Motor neuron (in vitro differentiated cells): Measurements from ENCODE around the gene RHBDL3. TPM values are rescaled to one million over a fixed set of nuclear protein-coding genes. Genes with fewer than 3 reads are reported as not detected.

Experiments
- ATAC-seq, 8 experiments: fragments of 200-7000 bp; cut with Tn5 transposase; replicated peaks in 6 of 8; 2 replicates each; pipeline ENCODE4 v1.8.0; 2021; ENCODE audit warnings: mild to moderate bottlenecking in 8 of 8, moderate library complexity in 8 of 8
- H3K27ac ChIP-seq, 2 donors: fragments of 250-450 bp; sonication (Bioruptor Pico); 2 replicates each; pipeline ENCODE4 v1.9.0; 2021; ENCODE audit warnings: antibody characterized with exemption in 2 of 2, mild to moderate bottlenecking in 2 of 2, moderate library complexity in 1 of 2
- H3K4me1 ChIP-seq, 2 donors: fragments of 250-450 bp; sonication (Bioruptor Pico); replicated peaks in 1 of 2; 2 replicates each; pipeline ENCODE4 v1.6.1; 2021; ENCODE audit warnings: antibody characterized with exemption in 2 of 2, mild to moderate bottlenecking in 2 of 2, moderate library complexity in 1 of 2
- H3K4me3 ChIP-seq, 5 donors: fragments of 250-450 bp; sonication (Bioruptor Pico); 2 replicates each; pipeline ENCODE4 v1.9.0; 2021; ENCODE audit warnings: antibody characterized with exemption in 5 of 5, mild to moderate bottlenecking in 5 of 5, moderate library complexity in 4 of 5
- WGBS, 10 experiments: fragments of 450-650 bp; shearing (Covaris generic); methylation state at CpG; one replicate each; pipeline ENCODE4 v1.0.0; 2022; 5-methylcytosine and 5-hydroxymethylcytosine counted together
- in situ Hi-C, 9 experiments: fragments of 400-800 bp; cut with MboI; loops; one replicate each; pipeline ENCODE4 v1.15.0; 2021; ENCODE audit warnings: low sequenced_read_pairs in 9 of 9, low pct_unique_long_range_greater_than_20kb in 2 of 9; ENCODE audit not compliant: unreplicated experiment in 9 of 9
- total RNA-seq, 8 experiments: library from RNA; unstranded; fragments of 300-600 nt; gene quantifications; 2 replicates each; pipeline versions ENCODE4 v1.2.3 to v1.2.4, GENCODE V29; 2022

RHBDL3 gene
- total RNA-seq, 8 experiments from 2014 or later: 3.2 to 142 (median 19.9) TPM

DNA sequence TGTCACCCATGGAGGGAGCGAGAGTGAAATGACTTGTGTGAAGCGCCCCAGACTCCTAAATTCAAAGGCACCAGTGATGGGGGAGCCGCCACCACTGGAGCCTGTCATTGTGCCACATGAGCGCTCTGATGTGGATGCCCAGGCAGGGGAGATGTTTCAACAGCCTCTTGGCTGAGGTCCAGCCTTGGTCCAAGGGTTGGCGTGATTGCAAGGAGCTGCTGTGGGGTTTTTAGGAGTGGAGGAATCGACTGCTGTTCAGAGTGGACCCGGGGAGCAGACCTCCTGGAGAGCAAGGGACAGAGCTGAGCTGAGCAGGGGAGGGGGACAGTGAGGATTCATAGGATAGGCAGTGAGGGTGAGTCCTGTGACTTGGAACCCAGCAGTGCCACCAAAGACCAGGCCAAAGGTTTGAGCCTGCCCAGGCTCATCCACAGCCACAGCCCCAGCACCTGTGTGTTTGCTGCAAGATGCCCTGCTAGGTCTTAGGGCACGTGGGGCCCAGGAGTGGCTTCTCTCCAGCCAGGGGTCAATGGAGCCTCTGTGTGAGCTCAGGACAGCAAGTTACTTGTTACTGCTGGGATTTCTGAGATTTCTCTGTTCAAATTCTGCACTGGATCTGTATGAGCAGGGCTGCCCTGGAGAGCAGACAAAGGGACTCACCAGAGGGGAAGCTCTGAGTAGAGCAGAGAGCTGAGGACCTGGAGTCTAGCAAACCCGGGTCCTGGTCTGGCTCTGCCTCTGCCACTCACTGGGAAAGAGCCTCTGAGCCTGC is 20.3 kb downstream of the RHBDL3 start:
- Histone ChIP-seq H3K27ac (peak overlapping the region in 1 of 2 donors; percentile 55), H3K4me3 (no peak overlapping the region), H3K4me1 (peaks cover 44 to 47% of the 10 kb centered on the region in 2 donors)
- in situ Hi-C loops: no loop called here
- ATAC-seq: peak in 1 of 8 experiments; percentile 27
- 40 to 100% (median 68%) methylated on average over 1 to 5 of the region's 9 CpGs; no CpG with 5 or more reads in 5 of the 10 experiments for WGBS, 10 experiments

DNA sequence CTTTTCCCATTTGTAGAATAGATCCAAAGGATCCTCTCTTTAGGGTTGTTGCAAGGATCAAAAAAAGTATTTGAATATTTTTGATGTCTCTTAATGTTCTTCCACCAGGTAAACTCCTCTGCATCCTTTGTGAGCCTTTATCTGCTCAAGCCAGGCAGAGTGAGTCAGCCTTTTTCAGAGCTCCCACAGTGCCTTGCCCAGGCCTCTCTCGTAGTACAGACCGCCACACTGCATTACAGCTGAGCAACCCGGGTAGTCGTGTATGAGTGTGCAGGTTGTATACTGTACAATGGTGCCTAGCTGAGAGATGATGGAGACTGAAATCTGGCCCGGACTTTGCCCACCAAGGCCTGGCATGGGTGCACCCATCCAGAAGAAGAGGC is 20.9 kb downstream of the RHBDL3 start:
- no peak overlapping the region for H3K27ac ChIP-seq
- H3K4me3 ChIP-seq: no peak overlapping the region
- peak in 5 of 8 experiments; percentile 17 to 64 (median 42) for ATAC-seq
- in situ Hi-C loops: no loop called here
- WGBS, 10 experiments: 84 to 100% (median 93%) methylated on average over 1 to 4 of the region's 5 CpGs; no CpG with 5 or more reads in 7 of the 10 experiments
- peaks cover 41 to 42% of the 10 kb centered on the region in 2 donors for H3K4me1 ChIP-seq

DNA sequence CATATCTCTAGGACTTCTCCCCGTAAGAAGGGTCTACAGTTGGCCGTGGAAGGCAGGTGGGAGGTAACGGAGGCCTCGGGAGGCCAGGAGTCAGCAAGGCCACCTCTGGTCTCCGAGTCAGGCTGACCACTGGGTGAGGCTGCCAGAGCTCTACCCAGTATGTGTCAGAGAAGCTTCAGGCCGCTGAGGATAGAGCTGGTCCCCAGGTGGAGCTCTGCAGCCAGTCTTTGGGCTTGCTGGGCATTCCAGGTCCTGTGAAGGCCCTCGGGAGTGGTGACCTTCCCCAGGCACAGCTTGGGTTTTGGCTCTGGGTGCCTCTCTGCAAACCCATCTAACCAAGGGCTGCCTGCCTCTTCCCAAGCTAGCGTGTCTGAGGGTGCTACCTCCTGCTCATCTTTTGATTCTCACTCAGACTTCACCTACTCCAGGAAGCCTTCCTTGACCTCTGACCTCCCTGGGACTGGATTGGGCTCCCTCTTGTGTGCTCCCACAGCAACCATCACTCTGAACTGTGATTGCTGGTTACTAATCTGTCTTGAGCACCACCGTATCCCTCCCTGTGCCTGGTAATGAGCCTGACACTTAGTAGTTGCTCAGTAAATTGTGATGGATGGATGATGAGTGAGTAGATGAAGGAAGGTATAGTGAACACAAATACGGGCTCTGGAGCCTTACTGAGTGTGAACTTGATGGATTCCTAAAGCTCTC is 22.3 kb downstream of the RHBDL3 start:
- H3K27ac ChIP-seq: no peak overlapping the region
- ATAC-seq: peak in 1 of 8 experiments; percentile 11
- peaks cover 36 to 38% of the 10 kb centered on the region in 2 donors for H3K4me1 ChIP-seq
- in situ Hi-C loops: no loop called here
- WGBS, 10 experiments: 80 to 100% (median 100%) methylated on average over 1 to 5 of the region's 10 CpGs; no CpG with 5 or more reads in 5 of the 10 experiments
- H3K4me3 ChIP-seq: no peak overlapping the region

DNA sequence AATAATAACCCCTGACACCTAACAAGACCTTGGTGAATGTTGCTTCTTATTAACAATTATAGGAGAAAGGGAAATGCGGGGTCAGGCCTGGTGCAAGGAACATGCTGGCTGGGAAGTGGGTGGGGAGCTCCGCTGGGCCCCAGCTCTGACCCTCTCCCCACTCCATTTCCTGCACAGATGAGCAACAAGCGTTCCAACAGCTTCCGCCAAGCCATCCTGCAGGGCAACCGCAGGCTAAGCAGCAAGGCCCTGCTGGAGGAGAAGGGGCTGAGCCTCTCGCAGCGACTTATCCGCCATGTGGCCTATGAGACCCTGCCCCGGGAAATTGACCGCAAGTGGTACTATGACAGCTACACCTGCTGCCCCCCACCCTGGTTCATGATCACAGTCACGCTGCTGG is 23.0 kb downstream of the RHBDL3 start:
- WGBS, 10 experiments: 80 to 100% (median 96%) methylated on average over 1 to 2 of the region's 11 CpGs; no CpG with 5 or more reads in 6 of the 10 experiments
- in situ Hi-C loops: no loop called here
- ATAC-seq: peak in 3 of 8 experiments; percentile 12 to 37 (median 20)
- Histone ChIP-seq H3K4me3 (no peak overlapping the region), H3K4me1 (peaks cover 34 to 36% of the 10 kb centered on the region in 2 donors), H3K27ac (peak overlapping the region in 1 of 2 donors; percentile 8)

DNA sequence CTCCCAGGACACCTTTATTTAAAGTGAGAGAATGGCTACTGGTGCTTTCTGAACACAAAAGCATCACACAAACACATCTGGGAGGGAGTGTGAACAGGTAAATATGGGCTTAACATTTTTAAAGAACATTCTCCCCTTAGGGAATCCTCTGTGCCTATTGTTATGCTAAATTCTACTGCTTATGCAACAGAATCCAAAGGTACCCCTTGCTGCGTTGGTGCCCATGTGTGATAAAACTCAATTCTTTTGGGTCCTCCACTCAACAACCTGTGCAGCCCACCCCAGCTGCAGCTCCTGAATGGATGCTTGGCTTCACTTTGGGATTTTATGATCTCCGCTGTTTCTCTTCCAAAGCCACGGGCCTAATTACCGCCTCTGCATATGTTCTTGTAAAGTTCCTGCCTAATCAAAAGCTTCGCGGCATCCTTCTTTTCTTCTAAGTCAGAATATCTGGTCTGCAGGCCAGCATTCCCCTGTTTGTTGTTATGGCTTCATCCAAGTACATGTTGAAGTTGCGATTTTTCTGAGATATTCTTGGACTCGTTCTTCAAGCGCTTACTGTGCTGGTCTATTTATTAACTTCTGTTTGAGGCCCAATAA is 23.9 kb downstream of the RHBDL3 start:
- no peak overlapping the region for H3K27ac ChIP-seq
- 53 to 100% (median 61%) methylated on average over 1 to 9 of the region's 9 CpGs; no CpG with 5 or more reads in 3 of the 10 experiments for WGBS, 10 experiments
- in situ Hi-C loops: no loop called here
- no peak overlapping the region for H3K4me3 ChIP-seq
- no peak for ATAC-seq
- peaks cover 28 to 33% of the 10 kb centered on the region in 2 donors for H3K4me1 ChIP-seq

DNA sequence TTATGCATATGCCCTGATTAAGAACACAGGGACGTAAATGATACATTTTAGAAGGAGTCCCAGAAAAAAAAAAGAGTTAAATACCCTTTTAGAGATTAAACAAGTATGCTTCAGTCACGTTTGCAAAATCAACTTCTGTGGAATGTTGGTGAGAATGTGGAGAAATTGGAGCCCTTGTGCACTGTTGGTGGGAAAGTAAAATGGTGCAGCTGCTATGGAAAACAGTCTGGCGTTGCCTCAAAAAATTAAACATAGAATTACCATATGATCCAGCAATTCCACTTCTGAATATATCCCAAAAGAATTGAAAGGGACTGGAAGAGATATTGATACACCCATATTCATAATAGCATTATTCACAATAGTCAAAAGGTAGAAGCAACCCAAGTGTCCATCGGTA is 26.5 kb downstream of the RHBDL3 start:
- Histone ChIP-seq H3K27ac (no peak overlapping the region), H3K4me1 (peaks cover 21 to 33% of the 10 kb centered on the region in 2 donors), H3K4me3 (no peak overlapping the region)
- WGBS, 10 experiments: 29 to 100% (median 84%) methylated on average over 1 to 4 of the region's 4 CpGs; no CpG with 5 or more reads in 1 of the 10 experiments
- in situ Hi-C loops: no loop called here
- no peak for ATAC-seq

DNA sequence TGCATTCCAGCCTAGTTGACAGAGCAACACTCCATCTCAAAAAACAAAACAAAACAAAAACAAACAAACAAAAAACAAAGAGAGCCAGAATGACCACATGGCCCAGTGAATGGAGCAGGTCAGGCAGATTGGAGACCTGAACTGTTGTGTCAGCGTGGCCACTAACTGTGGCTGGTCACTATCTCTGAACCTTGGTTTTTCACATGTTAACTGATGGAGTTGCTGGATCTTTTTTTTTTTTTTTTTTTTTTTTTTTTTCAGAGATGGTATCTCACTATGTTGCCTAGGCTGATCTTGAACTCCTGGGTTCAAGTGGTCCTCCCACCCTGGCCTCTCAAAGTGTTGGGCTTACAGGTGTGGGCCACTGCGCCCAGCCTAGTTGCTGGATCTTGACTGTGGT is 31.8 kb downstream of the RHBDL3 start:
- Histone ChIP-seq H3K4me1 (peaks cover 38 to 51% of the 10 kb centered on the region in 2 donors), H3K4me3 (no peak overlapping the region), H3K27ac (peak overlapping the region in 1 of 2 donors; percentile 41)
- ATAC-seq: no peak
- in situ Hi-C loops: no loop called here
- WGBS, 10 experiments: 60 to 100% (median 100%) methylated on average over 1 to 2 of the region's 2 CpGs; no CpG with 5 or more reads in 1 of the 10 experiments

DNA sequence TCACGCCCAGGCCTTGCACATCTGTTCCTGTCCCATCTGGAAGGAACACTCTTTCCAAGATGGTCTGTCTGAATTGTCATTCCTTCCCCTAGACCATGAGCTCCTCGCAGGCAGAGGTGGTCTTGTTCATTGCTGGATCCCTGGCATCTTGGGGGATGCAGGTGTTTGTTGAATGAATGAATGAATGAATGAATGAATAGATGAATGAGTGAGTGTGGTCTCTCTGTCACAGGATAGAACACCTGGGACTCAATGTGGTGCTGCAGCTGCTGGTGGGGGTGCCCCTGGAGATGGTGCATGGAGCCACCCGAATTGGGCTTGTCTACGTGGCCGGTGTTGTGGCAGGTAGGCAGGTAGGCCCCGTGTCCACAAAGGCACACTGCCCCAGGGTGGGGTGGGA is 32.2 kb downstream of the RHBDL3 start:
- Histone ChIP-seq H3K4me1 (peaks cover 42 to 51% of the 10 kb centered on the region in 2 donors), H3K27ac (peak overlapping the region; percentile 54 to 67), H3K4me3 (no peak overlapping the region)
- ATAC-seq: no peak
- WGBS, 10 experiments: 14 to 100% methylated on average over 1 of the region's 6 CpGs; no CpG with 5 or more reads in 8 of the 10 experiments
- in situ Hi-C loops: no loop called here

DNA sequence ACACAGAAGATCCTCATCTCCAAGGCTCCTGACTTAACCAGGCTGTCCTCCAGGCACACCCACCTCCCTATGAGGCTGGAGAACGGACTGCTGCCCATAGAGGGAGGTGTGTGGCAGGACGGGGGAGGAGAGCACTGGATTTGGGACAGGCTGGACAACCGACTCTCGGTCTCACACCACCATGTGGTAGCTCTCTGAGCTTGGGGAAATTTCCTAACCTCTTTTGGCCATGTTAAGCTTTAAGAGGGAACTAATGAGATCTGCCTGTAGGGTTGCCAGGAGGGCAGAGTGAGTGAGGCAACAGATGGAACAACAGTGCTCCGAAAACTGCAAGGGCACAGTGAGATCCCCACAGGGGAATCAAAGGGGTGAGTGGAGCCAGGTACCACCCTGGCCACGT is 32.7 kb downstream of the RHBDL3 start:
- Histone ChIP-seq H3K27ac (peak overlapping the region; percentile 54 to 67), H3K4me1 (peaks cover 45 to 55% of the 10 kb centered on the region in 2 donors), H3K4me3 (no peak overlapping the region)
- ATAC-seq: peak in 3 of 8 experiments; percentile 25 to 43 (median 39)
- WGBS, 10 experiments: 29 to 90% (median 84%) methylated on average over 1 to 4 of the region's 6 CpGs; no CpG with 5 or more reads in 6 of the 10 experiments
- in situ Hi-C loops: no loop called here

DNA sequence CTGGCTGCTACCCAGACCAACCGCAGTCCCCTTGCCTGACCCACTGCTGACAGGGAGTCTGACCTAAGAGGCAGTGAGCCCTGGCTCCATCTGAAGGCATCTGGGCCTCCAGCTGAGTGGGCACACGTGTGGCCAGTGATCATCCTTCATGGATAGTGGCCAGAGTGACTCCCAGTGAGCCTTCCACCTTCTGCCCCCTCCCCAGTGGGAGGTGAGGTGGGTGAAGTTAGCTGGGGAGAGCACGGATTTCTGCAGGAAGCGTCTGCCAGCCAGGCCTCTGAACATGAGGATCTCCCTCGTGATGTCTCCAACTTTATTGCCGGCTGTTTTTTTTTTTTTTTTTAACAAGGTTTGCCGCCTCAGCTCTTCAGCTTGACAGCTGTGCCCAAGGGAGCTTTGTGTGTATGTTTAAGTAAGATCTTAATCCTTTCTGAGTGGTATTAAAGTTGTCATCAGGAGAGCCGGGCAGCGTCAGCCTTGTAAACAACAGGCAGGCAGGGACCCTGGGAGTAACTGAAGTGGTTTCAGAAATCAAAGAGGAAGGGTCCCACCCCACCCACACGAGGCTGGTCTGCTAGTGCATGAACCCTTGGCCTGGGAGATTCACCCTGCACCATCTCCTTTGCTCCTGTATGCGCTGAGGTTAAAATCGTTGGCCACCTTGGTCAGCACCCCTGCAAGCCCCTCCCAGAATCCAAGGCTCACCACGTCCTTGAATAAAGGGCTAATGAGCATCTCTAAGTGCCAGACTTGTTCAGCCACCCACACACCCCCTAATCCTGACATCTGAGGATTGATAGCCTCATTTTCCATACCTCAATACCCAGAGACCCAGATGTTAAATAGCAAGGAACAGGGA is 33.3 kb downstream of the RHBDL3 start:
- ATAC-seq: peak in 6 of 8 experiments; percentile 12 to 63 (median 36)
- WGBS, 10 experiments: 20 to 67% (median 45%) methylated on average over 1 to 8 of the region's 13 CpGs; no CpG with 5 or more reads in 2 of the 10 experiments

DNA sequence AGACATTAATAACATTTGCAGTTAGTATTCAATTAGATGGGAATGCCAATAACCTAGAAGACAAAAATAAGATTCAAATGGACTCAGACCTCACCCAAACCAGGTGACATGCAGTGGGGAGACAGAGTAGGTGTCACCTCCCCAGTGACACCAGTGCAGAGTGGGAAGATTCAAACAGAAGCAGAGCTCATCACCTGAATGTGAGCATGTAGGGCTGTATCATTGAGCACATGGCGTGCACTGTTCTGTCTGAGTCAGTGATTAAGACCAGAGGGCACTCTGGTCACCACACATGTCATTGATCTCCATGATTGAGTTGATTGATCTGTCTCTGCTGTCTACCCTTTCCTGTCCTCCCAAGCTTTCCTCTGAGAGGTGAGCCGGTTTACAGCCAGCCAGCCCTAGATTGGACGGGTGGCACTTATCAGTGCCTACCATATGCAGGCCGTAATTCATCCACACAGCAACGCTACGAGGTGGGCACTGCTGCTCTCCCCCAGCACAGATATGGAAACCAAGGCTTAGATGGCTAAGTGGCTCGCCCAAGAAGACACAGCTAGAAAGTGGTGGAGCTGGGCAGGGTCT is 34.0 kb downstream of the RHBDL3 start:
- in situ Hi-C loops: no loop called here
- peaks cover 58 to 66% of the 10 kb centered on the region in 2 donors for H3K4me1 ChIP-seq
- WGBS, 10 experiments: 60 to 91% (median 67%) methylated on average over 1 to 7 of the region's 7 CpGs; no CpG with 5 or more reads in 5 of the 10 experiments
- peak overlapping the region; percentile 48 to 54 for H3K27ac ChIP-seq
- no peak overlapping the region for H3K4me3 ChIP-seq
- ATAC-seq: peak in 5 of 8 experiments; percentile 3 to 26 (median 21)

More for the DNA sequence above, 33.3 kb downstream of the RHBDL3 start:
- no peak overlapping the region for H3K4me3 ChIP-seq
- peak overlapping the region; percentile 54 to 67 for H3K27ac ChIP-seq
- peaks cover 51 to 62% of the 10 kb centered on the region in 2 donors for H3K4me1 ChIP-seq
- in situ Hi-C loops: no loop called here

DNA sequence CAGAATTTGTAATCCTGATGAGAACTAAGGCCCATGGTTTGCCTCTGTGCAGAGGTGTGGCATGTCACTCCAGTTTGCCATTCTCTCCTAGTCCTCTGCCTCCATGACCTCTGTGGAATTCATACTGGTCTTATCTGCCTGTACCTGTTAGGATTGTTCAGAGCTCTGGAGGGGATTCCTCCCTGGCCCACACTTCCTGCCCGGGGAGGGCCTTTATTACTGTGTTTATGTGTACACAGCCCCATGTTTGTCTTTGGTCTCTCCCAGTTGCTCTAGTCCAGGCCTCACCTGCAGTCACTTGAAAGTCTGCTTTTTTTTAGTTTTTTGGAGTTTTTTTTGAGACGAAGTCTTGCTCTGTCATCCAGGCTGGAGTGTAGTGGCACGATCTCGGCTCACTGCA is 36.4 kb downstream of the RHBDL3 start:
- peaks cover 69 to 75% of the 10 kb centered on the region in 2 donors for H3K4me1 ChIP-seq
- H3K4me3 ChIP-seq: no peak overlapping the region
- in situ Hi-C loops: no loop called here
- peak overlapping the region; percentile 81 to 83 for H3K27ac ChIP-seq
- no peak for ATAC-seq
- 47 to 83% (median 51%) methylated on average over 1 to 2 of the region's 4 CpGs; no CpG with 5 or more reads in 7 of the 10 experiments for WGBS, 10 experiments
